Astrocyte (in vitro differentiated cells and primary cell): ENCODE data around the gene DDN. TPM values are rescaled to one million over a fixed set of nuclear protein-coding genes. Genes with fewer than 3 reads are reported as not detected.

Source experiments
- DNase-seq: peaks from one replicate; pipeline ENCODE4 v3.0.0-alpha.2; 2010; ENCODE audit warnings: low read depth
- FAIRE-seq: peaks from 2 replicates; lab custom pipeline; 2011; peaks lifted over from hg19 to GRCh38; lab: Jason Lieb, UNC
- H2AFZ ChIP-seq: 2 replicates; pipeline ENCODE4 v1.6.0; 2012; ENCODE audit warnings: low read depth, low read length, inconsistent platforms
- H3K27ac ChIP-seq: 2 replicates; pipeline ENCODE4 v1.5.1; 2011; ENCODE audit warnings: low read depth, low read length, inconsistent platforms
- H3K27me3 ChIP-seq: 2 replicates; pipeline ENCODE4 v1.6.0; 2011; ENCODE audit warnings: low read length, inconsistent platforms; ENCODE audit not compliant: insufficient read depth
- H3K36me3 ChIP-seq: 2 replicates; pipeline ENCODE4 v1.5.1; 2011; ENCODE audit warnings: low read length, inconsistent platforms; ENCODE audit not compliant: insufficient read depth
- H3K4me1 ChIP-seq: 2 replicates; pipeline ENCODE4 v1.5.1; 2011; ENCODE audit warnings: low read length, inconsistent platforms; ENCODE audit not compliant: insufficient read depth
- H3K4me2 ChIP-seq: 2 replicates; pipeline ENCODE4 v1.6.0; 2012; ENCODE audit warnings: low read length, inconsistent platforms
- H3K4me3 ChIP-seq: 2 replicates; pipeline ENCODE4 v1.5.1; 2011; ENCODE audit warnings: low read depth, mild to moderate bottlenecking, low read length, inconsistent platforms; ENCODE audit not compliant: insufficient read depth
- H3K79me2 ChIP-seq: 2 replicates; pipeline ENCODE4 v1.6.0; 2012; ENCODE audit warnings: mild to moderate bottlenecking, low read length, inconsistent platforms; ENCODE audit not compliant: insufficient read depth
- H3K9ac ChIP-seq: 2 replicates; pipeline ENCODE4 v1.6.0; 2012; ENCODE audit warnings: mild to moderate bottlenecking, low read length, inconsistent platforms
- H3K9me3 ChIP-seq: 2 replicates; pipeline ENCODE4 v1.5.1; 2012; ENCODE audit warnings: low read depth, mild to moderate bottlenecking, low read length, inconsistent platforms; ENCODE audit not compliant: insufficient read depth
- H4K20me1 ChIP-seq: 2 replicates; pipeline ENCODE4 v1.6.0; 2012; ENCODE audit warnings: low read length, inconsistent platforms; ENCODE audit not compliant: insufficient read depth
- H3K27ac Mint-ChIP-seq: one replicate; pipeline ENCODE4 v1.8.0; 2021; ENCODE audit warnings: mild to moderate bottlenecking, mixed read lengths; ENCODE audit not compliant: unreplicated experiment
- H3K27me3 Mint-ChIP-seq: one replicate; pipeline ENCODE4 v1.8.0; 2021; ENCODE audit warnings: low read depth, mixed read lengths; ENCODE audit not compliant: unreplicated experiment
- H3K36me3 Mint-ChIP-seq: one replicate; pipeline ENCODE4 v1.8.0; 2021; ENCODE audit warnings: low read depth, mixed read lengths; ENCODE audit not compliant: unreplicated experiment
- H3K4me1 Mint-ChIP-seq: one replicate; pipeline ENCODE4 v1.8.0; 2021; ENCODE audit warnings: low read depth, mixed read lengths; ENCODE audit not compliant: unreplicated experiment
- H3K4me3 Mint-ChIP-seq: one replicate; pipeline ENCODE4 v1.8.0; 2021; ENCODE audit warnings: mild to moderate bottlenecking, moderate library complexity, mixed read lengths; ENCODE audit not compliant: unreplicated experiment
- H3K9me3 Mint-ChIP-seq: one replicate; pipeline ENCODE4 v1.8.0; 2021; ENCODE audit warnings: mild to moderate bottlenecking, mixed read lengths; ENCODE audit not compliant: unreplicated experiment
- CTCF ChIP-seq: IDR thresholded peaks from 2 replicates; pipeline ENCODE4 v1.5.1; 2011; ENCODE audit warnings: low read depth, mild to moderate bottlenecking, inconsistent platforms, low read length, moderate library complexity; ENCODE audit not compliant: insufficient read depth
- EZH2 ChIP-seq: IDR thresholded peaks from 2 replicates; pipeline ENCODE4 v1.6.1; 2012; ENCODE audit warnings: mild to moderate bottlenecking, low read length, inconsistent platforms; ENCODE audit not compliant: insufficient read depth
- total RNA-seq: library from RNA; stranded (reverse); gene quantifications from 2 replicates; pipeline ENCODE4 v1.2.1, GENCODE V29; 2021

DDN gene
- total RNA-seq, 1 donor from 2014 or later, result 0.50 TPM

- H3K36me3 ChIP-seq, result no peaks in the 10 kb centered on the region
- H2AFZ ChIP-seq, result no peak overlapping the region
Observed at GRCh38 chr12:48995086-48995879, 3.9 kb downstream of the DDN start.

GRCh38 chr12:48994224-48995085 is 4.7 kb downstream of the DDN start:
- H3K27me3 Mint-ChIP-seq, result peaks cover 48% of the 10 kb centered on the region
- Histone ChIP-seq H3K79me2 (no peaks in the 10 kb centered on the region), H2AFZ (no peak overlapping the region), H3K9ac (no peak overlapping the region), H3K27ac (no peak overlapping the region), H3K4me3 (no peak overlapping the region), H3K4me2 (peak overlapping the region; percentile 79), H3K9me3 (no peaks in the 10 kb centered on the region), H3K4me1 (peaks cover 32% of the 10 kb centered on the region), H4K20me1 (peaks cover 6% of the 10 kb centered on the region), H3K27me3 (peaks cover 37% of the 10 kb centered on the region), H3K36me3 (no peaks in the 10 kb centered on the region)
- TF ChIP-seq CTCF, result no peak
- TF ChIP-seq EZH2, result no peak
- DNase-seq (no peak), FAIRE-seq (no peak)
- no peaks in the 10 kb centered on the region for H3K9me3 Mint-ChIP-seq
- peaks cover 12% of the 10 kb centered on the region for H3K4me1 Mint-ChIP-seq
- H3K4me3 Mint-ChIP-seq, result no peak overlapping the region
- H3K36me3 Mint-ChIP-seq, result no peaks in the 10 kb centered on the region
- H3K27ac Mint-ChIP-seq, result no peak overlapping the region

More at GRCh38 chr12:48995086-48995879, 3.9 kb downstream of the DDN start:
- H3K4me1 ChIP-seq, result peaks cover 40% of the 10 kb centered on the region
- H3K79me2 ChIP-seq, result no peaks in the 10 kb centered on the region
- no peaks in the 10 kb centered on the region for H3K9me3 ChIP-seq
- H3K27me3 ChIP-seq, result peaks cover 37% of the 10 kb centered on the region
- Mint-ChIP-seq H3K36me3 (no peaks in the 10 kb centered on the region), H3K27ac (no peak overlapping the region), H3K4me3 (peak overlapping the region; percentile 64), H3K4me1 (peaks cover 16% of the 10 kb centered on the region), H3K27me3 (peaks cover 43% of the 10 kb centered on the region), H3K9me3 (no peaks in the 10 kb centered on the region)
- TF ChIP-seq CTCF, result peak; percentile 67
- TF ChIP-seq EZH2, result no peak
- H3K27ac ChIP-seq, result no peak overlapping the region
- no peak overlapping the region for H3K4me3 ChIP-seq
- H3K4me2 ChIP-seq, result peak overlapping the region; percentile 79
- peaks cover 11% of the 10 kb centered on the region for H4K20me1 ChIP-seq
- FAIRE-seq (peak; percentile 52), DNase-seq (peak; percentile 48)
- H3K9ac ChIP-seq, result no peak overlapping the region
